Left ventricle myocardium inferior (tissue), 1 donor: Measurements from ENCODE around the gene NRIP2. TPM values are rescaled to one million over a fixed set of nuclear protein-coding genes. Genes with fewer than 3 reads are reported as not detected.

Experiments used
- DNase-seq: peaks from one replicate; pipeline ENCODE4 v3.0.0-alpha.2; 2020
- H3K27ac ChIP-seq: fragments of 200-600 bp; replicated peaks from 2 replicates; pipeline ENCODE4 v1.8.0; 2021
- H3K27me3 ChIP-seq: fragments of 200-600 bp; 2 replicates; pipeline ENCODE4 v1.8.0; 2021; ENCODE audit warnings: low read depth
- H3K36me3 ChIP-seq: fragments of 200-600 bp; 2 replicates; pipeline ENCODE4 v1.8.0; 2021
- H3K4me1 ChIP-seq: fragments of 200-600 bp; 2 replicates; pipeline ENCODE4 v1.8.0; 2021
- H3K4me3 ChIP-seq: fragments of 200-600 bp; 2 replicates; pipeline ENCODE4 v1.8.0; 2021; ENCODE audit warnings: mild to moderate bottlenecking, moderate library complexity
- H3K9me3 ChIP-seq: fragments of 200-600 bp; replicated peaks from 2 replicates; pipeline ENCODE4 v1.8.0; 2021
- CTCF ChIP-seq: fragments of 200-600 bp; IDR thresholded peaks from 2 replicates; pipeline ENCODE4 v1.8.0; 2021; ENCODE audit warnings: antibody characterized with exemption, mild to moderate bottlenecking, borderline replicate concordance
- intact Hi-C: fragments of 100-400 bp; cut with micrococcal nuclease; formaldehyde crosslinking; loops from one replicate; pipeline ENCODE4 v1.11.0; 2022
- long read RNA-seq: library from polyadenylated mRNA; unstranded; transcript quantifications from one replicate; pipeline ENCODE4 v2.0.0, GENCODE V29; 2021
- total RNA-seq: library from RNA; stranded (reverse); fragmentation: NEBNext Ultra II Directional; extraction: Animal tissue kit (Norgen Biotek cat#: 25700); gene quantifications from one replicate; pipeline ENCODE4 v1.2.1, GENCODE V29; 2021
- donor health status: DM: no; HTN: yes; CAD: no; lungs with severe emphysema.

NRIP2 gene
- total RNA-seq, result 1.2 TPM
- long read RNA-seq, result 0 reads

DNA sequence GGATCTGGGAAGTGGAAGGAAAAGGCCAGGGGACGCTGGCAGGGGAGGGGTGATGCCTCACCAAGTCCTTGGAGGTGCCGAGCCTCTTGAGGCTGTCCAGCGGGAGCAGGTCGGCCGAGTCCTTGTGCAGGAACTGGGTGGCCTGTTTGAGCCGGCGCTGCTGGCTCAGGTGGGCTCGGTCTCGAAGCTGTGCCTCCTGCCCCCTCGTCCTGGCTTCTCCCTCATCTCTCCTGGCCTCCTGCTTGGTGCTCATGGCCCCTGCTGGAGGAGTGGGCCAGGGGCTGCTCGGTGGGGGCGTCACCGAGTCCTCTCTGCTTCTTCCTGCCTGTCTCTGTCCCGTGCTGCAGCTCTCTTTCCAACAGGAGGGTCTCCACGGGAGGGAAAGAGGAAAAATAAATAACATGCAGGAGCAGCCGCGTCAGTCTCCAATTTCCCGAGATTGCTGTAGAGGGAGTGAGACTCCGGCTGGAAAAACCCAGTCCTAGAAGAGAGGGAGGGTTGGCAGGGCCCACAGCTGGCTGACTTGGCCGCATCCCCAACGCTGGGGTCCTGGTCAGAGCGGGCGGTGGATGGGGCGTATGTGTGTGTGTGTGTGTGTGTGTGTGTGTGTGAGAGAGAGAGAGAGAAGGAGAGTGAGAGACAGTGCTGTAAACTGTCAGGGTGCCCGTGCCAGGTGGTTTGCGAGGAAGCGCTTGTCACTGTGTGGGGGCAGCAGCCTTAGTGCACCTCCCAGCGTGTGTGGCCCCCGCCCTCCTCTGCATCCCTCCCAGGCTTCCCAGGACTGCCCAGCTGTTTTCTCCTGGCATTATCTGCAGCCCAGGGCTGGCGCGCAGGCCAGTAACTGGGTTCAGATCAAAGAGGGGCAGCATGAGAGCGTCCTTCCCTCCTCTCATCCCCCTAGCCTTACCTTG, at the start of gene NRIP2:
Gene NRIP2 (minus strand): TSS at position 455 of the 911 bp plus-strand sequence. CDS start 52 bp downstream, at position 403.
- TF ChIP-seq CTCF, result peak; percentile 13
- Histone ChIP-seq H3K27ac (peak within 1 kb of the TSS; percentile 55), H3K4me1 (peaks cover 22% of the 10 kb centered on the region), H3K9me3 (no peaks in the 10 kb centered on the region), H3K36me3 (peaks cover 35% of the 10 kb centered on the region), H3K27me3 (peaks cover 11% of the 10 kb centered on the region), H3K4me3 (peak within 1 kb of the TSS; percentile 56)
- intact Hi-C loops, result no loop called here
- no peak for DNase-seq

DNA sequence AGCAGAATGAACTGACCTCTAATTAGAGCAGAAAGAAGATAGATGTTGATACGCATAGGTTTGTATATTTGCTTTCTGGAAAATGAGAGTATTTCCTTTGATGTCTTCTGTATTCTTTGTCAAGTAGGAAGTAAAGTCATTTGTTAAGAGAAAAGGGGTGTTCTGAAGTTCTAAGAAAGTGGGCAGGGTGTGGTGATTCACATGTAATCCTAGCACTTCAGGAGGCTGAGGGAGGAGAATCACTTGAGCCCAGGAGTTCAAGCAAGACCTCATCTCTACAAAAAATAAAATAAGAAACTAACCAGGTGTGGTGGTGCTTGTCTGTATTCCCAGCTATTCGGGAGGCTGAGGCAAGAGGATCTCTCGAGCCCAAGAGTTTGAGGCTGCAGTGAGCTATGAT, 45.0 kb upstream of the NRIP2 start:
- Histone ChIP-seq H3K9me3 (no peaks in the 10 kb centered on the region), H3K27ac (no peak overlapping the region), H3K4me3 (no peak overlapping the region), H3K27me3 (no peaks in the 10 kb centered on the region), H3K4me1 (peaks cover 23% of the 10 kb centered on the region), H3K36me3 (no peaks in the 10 kb centered on the region)
- intact Hi-C loops, result no loop called here
- no peak for DNase-seq
- TF ChIP-seq CTCF, result no peak

GRCh38 chr12:2877953-2878732, 43.3 kb upstream of the NRIP2 start:
- Histone ChIP-seq H3K4me1 (peaks cover 23% of the 10 kb centered on the region), H3K9me3 (no peaks in the 10 kb centered on the region), H3K36me3 (no peaks in the 10 kb centered on the region), H3K27me3 (no peaks in the 10 kb centered on the region), H3K27ac (peak overlapping the region; percentile 77), H3K4me3 (peak overlapping the region; percentile 86)
- no peak for TF ChIP-seq CTCF
- no peak for DNase-seq
- intact Hi-C loops, result no loop called here

GRCh38 chr12:2877047-2877952, 42.5 kb upstream of the NRIP2 start, which contains the start of the genes FOXM1 and RHNO1:
FOXM1 (minus strand) TSS chr12:2877174; CDS start chr12:2874478, 2,696 bp downstream.
RHNO1 (plus strand) TSS chr12:2877223; CDS start chr12:2885367, 8,144 bp downstream.
- H3K36me3 ChIP-seq, result no peaks in the 10 kb centered on the region
- H3K4me3 ChIP-seq, result peak within 1 kb of the TSS; percentile 86

More at GRCh38 chr12:2877047-2877952, 42.5 kb upstream of the NRIP2 start, which contains the start of the genes FOXM1 and RHNO1:
- H3K9me3 ChIP-seq, result no peaks in the 10 kb centered on the region
- intact Hi-C loops, result no loop called here
- peak; percentile 33 for TF ChIP-seq CTCF
- peak within 1 kb of the TSS; percentile 77 for H3K27ac ChIP-seq
- DNase-seq, result peak; percentile 89
- peaks cover 23% of the 10 kb centered on the region for H3K4me1 ChIP-seq
- no peaks in the 10 kb centered on the region for H3K27me3 ChIP-seq
